GM23338 (cell line): ENCODE measurements around the gene NR1I2. TPM values are rescaled to one million over a fixed set of nuclear protein-coding genes. Genes with fewer than 3 reads are reported as not detected.
A peak's percentile ranks its signal among the peaks of the same experiment; 100 is the strongest.

Experiments
- ATAC-seq: fragments of 200-7000 bp; cut with Tn5 transposase; 3 replicates; pipeline ENCODE4 v1.9.1; 2020
- DNase-seq: peaks from one replicate; pipeline ENCODE4 v3.0.0-alpha.2; 2015; ENCODE audit warnings: low spot score
- H2AFZ ChIP-seq: fragments of 200-600 bp; sonication (generic); 2 replicates; pipeline ENCODE4 v1.8.0; 2016; ENCODE audit warnings: antibody characterized with exemption, mild to moderate bottlenecking, moderate library complexity
- H3F3A ChIP-seq: fragments of 200-600 bp; sonication (generic); replicated peaks from 2 replicates; pipeline ENCODE4 v1.8.0; 2017; ENCODE audit warnings: antibody characterized with exemption, mixed run types, low read depth
- H3K27ac ChIP-seq: fragments of 200-600 bp; sonication (generic); 2 replicates; pipeline ENCODE4 v1.6.1; 2016; ENCODE audit warnings: low read depth
- H3K27me3 ChIP-seq: fragments of 200-600 bp; sonication (generic); 2 replicates; pipeline ENCODE4 v1.8.0; 2016; ENCODE audit warnings: mild to moderate bottlenecking, mixed run types, moderate library complexity; ENCODE audit not compliant: insufficient read depth
- H3K36me3 ChIP-seq: fragments of 200-600 bp; sonication (generic); 2 replicates; pipeline ENCODE4 v1.8.0; 2016; ENCODE audit warnings: mild to moderate bottlenecking; ENCODE audit not compliant: insufficient read depth
- H3K4me1 ChIP-seq: fragments of 200-600 bp; sonication (generic); 2 replicates; pipeline ENCODE4 v1.8.0; 2016; ENCODE audit warnings: mild to moderate bottlenecking, moderate library complexity; ENCODE audit not compliant: insufficient read depth
- H3K4me2 ChIP-seq: fragments of 200-600 bp; sonication (generic); 2 replicates; pipeline ENCODE4 v1.7.1; 2017; ENCODE audit warnings: mixed run types
- H3K4me3 ChIP-seq: fragments of 200-600 bp; sonication (generic); 2 replicates; pipeline ENCODE4 v1.6.1; 2016; ENCODE audit warnings: mixed run types
- H3K79me2 ChIP-seq: fragments of 200-600 bp; sonication (generic); replicated peaks from 2 replicates; pipeline ENCODE4 v1.8.0; 2017; ENCODE audit warnings: mild to moderate bottlenecking; ENCODE audit not compliant: insufficient read depth
- H3K9me2 ChIP-seq: fragments of 200-600 bp; sonication (generic); 2 replicates; pipeline ENCODE4 v1.8.0; 2017; ENCODE audit not compliant: insufficient read depth
- H4K20me1 ChIP-seq: fragments of 200-600 bp; sonication (generic); replicated peaks from 2 replicates; pipeline ENCODE4 v1.8.0; 2017; ENCODE audit warnings: mild to moderate bottlenecking; ENCODE audit not compliant: insufficient read depth
- H3K27ac Mint-ChIP-seq: 2 replicates; pipeline ENCODE4 v1.8.0; 2020; ENCODE audit warnings: inconsistent platforms, mild to moderate bottlenecking, moderate library complexity, mixed read lengths
- H3K27me3 Mint-ChIP-seq: 3 replicates; pipeline ENCODE4 v1.8.0; 2022; ENCODE audit warnings: low read depth, mild to moderate bottlenecking, moderate library complexity, mixed read lengths, inconsistent platforms; ENCODE audit not compliant: insufficient read depth, poor library complexity
- H3K36me3 Mint-ChIP-seq: 3 replicates; pipeline ENCODE4 v1.8.0; 2021; ENCODE audit warnings: low read depth, mild to moderate bottlenecking, inconsistent platforms, moderate library complexity, mixed read lengths
- H3K4me1 Mint-ChIP-seq: 3 replicates; pipeline ENCODE4 v1.8.0; 2020; ENCODE audit warnings: mild to moderate bottlenecking, inconsistent platforms, mixed read lengths
- H3K4me3 Mint-ChIP-seq: 3 replicates; pipeline ENCODE4 v1.8.0; 2021; ENCODE audit warnings: moderate library complexity, mild to moderate bottlenecking, inconsistent platforms, mixed read lengths
- H3K9me3 Mint-ChIP-seq: 3 replicates; pipeline ENCODE4 v1.8.0; 2020; ENCODE audit warnings: moderate library complexity, mild to moderate bottlenecking, inconsistent platforms, mixed read lengths
- CREB1 ChIP-seq: fragments of 250-450 bp; sonication (Bioruptor Pico); IDR thresholded peaks from 2 replicates; pipeline ENCODE4 v1.5.0; 2020; ENCODE audit warnings: low read depth, mild to moderate bottlenecking, moderate library complexity
- EZH2phosphoT487 ChIP-seq: fragments of 200-600 bp; sonication (generic); IDR thresholded peaks from one replicate; pipeline ENCODE4 v1.8.1; 2018; ENCODE audit warnings: antibody characterized with exemption; ENCODE audit not compliant: unreplicated experiment
- STAT1 ChIP-seq: IDR thresholded peaks from one replicate; pipeline ENCODE4 v1.6.1; 2016; ENCODE audit warnings: antibody characterized with exemption; ENCODE audit not compliant: unreplicated experiment
- ZNF114 ChIP-seq: fragments of 250-450 bp; sonication (Bioruptor Pico); IDR thresholded peaks from 2 replicates; pipeline ENCODE4 v1.5.0; 2020; ENCODE audit warnings: mild to moderate bottlenecking, moderate library complexity
- ZNF462 ChIP-seq: fragments of 250-450 bp; sonication (Bioruptor Pico); IDR thresholded peaks from 2 replicates; pipeline ENCODE4 v1.5.0; 2020; ENCODE audit warnings: mild to moderate bottlenecking, moderate library complexity
- polyA plus RNA-seq: library from polyadenylated mRNA; unstranded; fragments of >200 nt; fragmentation: Nextera tagmentation; extraction: Ambion mirVana; gene quantifications from 2 replicates; pipeline ENCODE4 v1.2.1, GENCODE V29; 2016
- total RNA-seq: library from RNA; depleted of rRNA; stranded (reverse); fragments of >200 nt; shearing (Covaris generic); gene quantifications from 2 replicates; pipeline ENCODE4 v1.2.3, GENCODE V29; 2014

NR1I2 gene
- total and polyA plus RNA-seq, 2 experiments from 2014 or later: 0.89 to 4.4 TPM

GRCh38 chr3:119794971-119795612, 13.2 kb downstream of the NR1I2 start:
- Histone ChIP-seq H3K27ac (no peak overlapping the region), H3K4me1 (peaks cover 9% of the 10 kb centered on the region; the same call in 1 of the 2 replicates), H3K4me3 (no peak overlapping the region; the same call in 1 of the 2 replicates), H3K36me3 (no peaks in the 10 kb centered on the region), H2AFZ (peak overlapping the region; percentile 89), H3K9me2 (0 out of 2 replicates have a peak, but pooled peaks cover 7% of the 10 kb centered on the region), H3K27me3 (no peaks in the 10 kb centered on the region), H3K4me2 (peak overlapping the region; percentile 62; the same call in 1 of the 2 replicates), H4K20me1 (no peaks in the 10 kb centered on the region), H3F3A (no peaks in the 10 kb centered on the region), H3K79me2 (no peaks in the 10 kb centered on the region)
- no peaks in the 10 kb centered on the region for H3K36me3 Mint-ChIP-seq
- H3K4me3 Mint-ChIP-seq: no peak overlapping the region; the same call in 2 of the 3 replicates
- peak; percentile 73 for DNase-seq
- peaks cover 11% of the 10 kb centered on the region for H3K4me1 Mint-ChIP-seq
- peak overlapping the region; percentile 82; the same call in 1 of the 2 replicates for H3K27ac Mint-ChIP-seq
- TF ChIP-seq EZH2phosphoT487 (no peak), ZNF462 (peak; percentile 43; the same call in 1 of the 2 replicates), ZNF114 (no peak)
- no peaks in the 10 kb centered on the region for H3K9me3 Mint-ChIP-seq
- H3K27me3 Mint-ChIP-seq: peaks cover 5% of the 10 kb centered on the region
- peak; percentile 99 for ATAC-seq

GRCh38 chr3:119795849-119796248, 13.9 kb downstream of the NR1I2 start:
- no peaks in the 10 kb centered on the region for H3F3A ChIP-seq
- no peaks in the 10 kb centered on the region for H4K20me1 ChIP-seq
- H3K79me2 ChIP-seq: no peaks in the 10 kb centered on the region
- ATAC-seq: no peak
- no peak overlapping the region for H3K4me2 ChIP-seq
- peaks cover 9% of the 10 kb centered on the region; the same call in 1 of the 2 replicates for H3K4me1 ChIP-seq
- no peaks in the 10 kb centered on the region for H3K27me3 ChIP-seq
- H3K27ac Mint-ChIP-seq: no peak overlapping the region
- peaks cover 5% of the 10 kb centered on the region for H3K27me3 Mint-ChIP-seq
- H3K9me3 Mint-ChIP-seq: no peaks in the 10 kb centered on the region
- no peak overlapping the region for H3K4me3 Mint-ChIP-seq
- no peak for DNase-seq
- no peak overlapping the region for H3K4me3 ChIP-seq
- H2AFZ ChIP-seq: peak overlapping the region; percentile 89
- no peak overlapping the region for H3K27ac ChIP-seq
- H3K36me3 Mint-ChIP-seq: no peaks in the 10 kb centered on the region
- H3K36me3 ChIP-seq: no peaks in the 10 kb centered on the region
- peaks cover 11% of the 10 kb centered on the region for H3K4me1 Mint-ChIP-seq
- H3K9me2 ChIP-seq: 0 out of 2 replicates have a peak, but pooled peaks cover 7% of the 10 kb centered on the region
- TF ChIP-seq CREB1 (no peak), ZNF462 (no peak), ZNF114 (no peak), STAT1 (no peak)
